GM19328 (cell line): ENCODE measurements around the gene SLX4IP.
"Not testable (repeated sequence)": the region's sequence is repeated elsewhere in the genome, so short reads cannot be mapped to it uniquely, and the experiment has no call there.

Experiments
- ATAC-seq: cut with Tn5 transposase; IDR thresholded peaks from one replicate; pipeline ENCODE4 v1.9.1; 2021; ENCODE audit warnings: mild to moderate bottlenecking, moderate library complexity; ENCODE audit not compliant: unreplicated experiment

The SLX4IP gene

DNA sequence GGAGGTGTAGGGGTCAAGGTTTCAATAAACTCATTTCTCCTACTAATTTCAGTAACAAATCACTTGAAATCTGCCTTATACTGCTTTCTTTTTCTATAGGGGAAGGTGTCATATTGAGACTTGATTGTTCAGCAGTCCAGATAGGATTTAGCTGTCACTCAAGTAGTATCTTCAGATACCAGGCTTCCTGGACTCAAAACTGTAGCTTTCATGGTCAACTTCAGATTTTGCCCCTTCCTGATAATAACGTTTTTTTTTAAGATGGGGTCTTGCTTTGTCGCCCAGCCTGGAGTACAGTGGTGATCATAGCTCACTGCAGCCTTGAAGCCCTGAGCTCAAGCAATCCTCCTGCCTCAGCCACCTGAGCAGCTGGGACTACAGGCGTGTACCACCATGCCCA, 160.9 kb downstream of the SLX4IP start:
- ATAC-seq = no peak

DNA sequence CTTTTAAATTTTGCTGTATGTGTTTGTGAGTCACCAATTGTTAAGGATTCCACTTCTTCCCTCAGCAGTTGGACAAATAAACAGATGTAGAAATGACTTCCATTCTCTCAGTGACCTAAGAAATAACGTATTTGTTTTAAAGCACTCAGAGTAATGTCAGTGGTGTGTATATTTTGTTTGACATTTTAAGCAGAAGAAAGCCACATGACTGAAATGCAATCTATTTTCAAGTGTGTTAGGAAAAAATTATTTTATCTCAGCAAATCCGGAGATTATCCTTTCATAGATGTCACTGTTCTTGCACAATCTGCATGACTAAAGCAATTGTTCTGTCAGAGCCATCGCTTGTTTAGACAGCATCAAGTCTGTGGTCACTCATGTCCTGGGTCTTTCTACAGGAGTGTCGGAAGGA, 161.6 kb downstream of the SLX4IP start:
- ATAC-seq = no peak

DNA sequence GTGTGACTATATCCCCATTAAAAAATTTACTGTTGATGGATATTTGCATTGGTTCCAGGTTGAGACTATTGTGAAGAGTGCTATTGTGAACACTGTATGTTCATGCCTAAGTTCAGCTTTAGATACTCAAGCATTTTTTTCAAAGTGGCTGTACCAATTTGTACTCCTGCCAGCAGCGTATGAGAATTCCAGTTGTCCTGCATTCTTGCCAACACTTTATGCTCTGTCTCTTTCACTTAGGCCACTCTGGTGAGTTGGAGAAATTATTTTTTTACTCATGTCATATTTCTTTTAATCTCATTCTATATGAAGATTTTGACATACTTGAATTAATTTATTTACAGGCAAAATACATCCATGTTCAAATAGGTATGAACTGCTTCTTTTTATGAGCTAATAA, 162.5 kb downstream of the SLX4IP start:
- no peak for ATAC-seq

DNA sequence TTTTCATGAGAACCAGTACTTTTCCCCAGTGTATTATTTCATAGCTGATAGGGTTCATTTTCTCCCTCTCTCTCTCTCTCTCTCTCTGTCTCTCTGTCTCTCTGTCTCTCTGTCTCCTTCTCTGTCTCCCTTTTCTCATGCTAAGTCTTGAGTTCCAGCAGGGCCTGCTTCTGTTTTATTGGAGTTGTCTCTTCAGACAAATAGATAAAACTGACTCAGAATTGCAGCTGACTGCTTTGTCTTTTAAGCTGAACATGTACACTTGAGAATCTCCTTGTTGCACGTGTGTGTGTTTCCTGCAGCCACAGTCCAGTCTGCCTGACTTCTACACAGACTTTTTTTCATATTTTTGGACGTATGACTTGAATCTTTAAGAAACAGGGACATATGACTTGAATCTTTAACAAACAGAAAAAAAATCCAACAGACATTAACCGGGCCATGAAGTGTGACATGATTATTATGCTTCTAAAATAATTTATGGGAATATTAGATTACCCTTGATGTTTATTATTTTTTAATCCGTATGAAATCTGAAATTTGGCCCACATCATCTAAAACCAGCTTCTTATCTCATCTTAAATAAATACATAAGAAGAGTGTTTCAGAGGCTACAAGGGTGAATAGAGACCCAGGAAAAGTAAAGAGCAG, 167.2 kb downstream of the SLX4IP start:
- no peak for ATAC-seq

DNA sequence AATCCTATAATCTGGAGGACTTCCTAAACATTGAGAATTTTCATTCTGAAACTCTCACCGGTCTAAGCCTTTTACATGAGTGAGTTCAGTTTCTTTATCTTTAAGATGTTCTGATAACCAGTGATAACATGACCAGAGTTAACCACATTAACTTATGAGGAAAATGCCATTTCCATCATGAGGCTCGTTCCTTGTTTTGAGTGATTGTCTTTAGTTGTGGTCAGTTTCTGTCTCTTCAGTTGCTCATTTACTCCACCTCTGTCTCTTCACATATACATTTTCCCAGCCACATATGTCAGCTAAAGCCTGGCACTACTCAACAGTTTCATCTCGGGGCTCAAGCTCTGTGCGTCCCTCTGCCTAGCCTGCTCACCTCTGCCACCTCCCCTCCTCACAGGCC, 168.3 kb downstream of the SLX4IP start:
- ATAC-seq = no peak

DNA sequence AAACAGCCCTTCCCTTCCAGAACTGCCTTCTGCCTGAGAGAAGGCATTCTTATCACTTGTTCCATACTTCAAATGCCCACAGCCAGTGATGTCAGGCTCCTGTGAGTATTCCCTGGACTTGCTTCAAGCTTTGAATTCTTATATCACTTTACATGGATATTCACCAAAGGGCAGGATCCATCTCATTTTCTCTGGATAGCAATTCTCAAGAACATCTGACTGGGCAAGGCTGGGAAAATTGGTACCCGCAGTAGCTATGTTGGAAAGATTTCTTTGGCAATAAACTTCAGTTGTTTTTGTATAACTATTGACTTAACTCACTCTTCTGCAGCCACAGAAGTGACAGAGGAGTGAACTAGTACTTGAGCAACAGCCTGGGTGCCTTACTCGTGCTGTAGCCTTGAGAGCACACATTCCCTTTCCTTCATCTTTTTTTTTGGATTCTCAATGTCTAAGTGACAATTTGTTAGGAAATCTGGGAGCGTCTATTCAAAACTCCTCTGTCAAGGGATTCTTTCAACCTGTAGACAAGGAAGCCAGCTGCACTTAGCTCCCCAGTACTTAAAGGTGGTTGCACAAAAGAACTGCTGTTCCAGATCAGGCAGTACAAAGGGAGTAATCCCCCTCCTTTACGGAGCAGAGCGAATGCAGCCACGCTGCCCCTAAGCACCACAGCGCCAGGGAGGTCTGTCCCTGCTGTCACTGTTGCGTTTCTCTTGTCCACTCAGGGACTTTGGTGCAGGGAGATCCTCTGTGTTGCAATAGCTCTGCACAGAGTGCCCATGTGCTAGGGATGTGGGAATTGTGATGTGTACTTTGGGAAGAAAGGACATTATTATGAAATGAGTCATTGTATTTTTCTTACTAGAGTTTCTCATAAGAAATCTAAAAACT, 169.1 kb downstream of the SLX4IP start:
- ATAC-seq = no peak

DNA sequence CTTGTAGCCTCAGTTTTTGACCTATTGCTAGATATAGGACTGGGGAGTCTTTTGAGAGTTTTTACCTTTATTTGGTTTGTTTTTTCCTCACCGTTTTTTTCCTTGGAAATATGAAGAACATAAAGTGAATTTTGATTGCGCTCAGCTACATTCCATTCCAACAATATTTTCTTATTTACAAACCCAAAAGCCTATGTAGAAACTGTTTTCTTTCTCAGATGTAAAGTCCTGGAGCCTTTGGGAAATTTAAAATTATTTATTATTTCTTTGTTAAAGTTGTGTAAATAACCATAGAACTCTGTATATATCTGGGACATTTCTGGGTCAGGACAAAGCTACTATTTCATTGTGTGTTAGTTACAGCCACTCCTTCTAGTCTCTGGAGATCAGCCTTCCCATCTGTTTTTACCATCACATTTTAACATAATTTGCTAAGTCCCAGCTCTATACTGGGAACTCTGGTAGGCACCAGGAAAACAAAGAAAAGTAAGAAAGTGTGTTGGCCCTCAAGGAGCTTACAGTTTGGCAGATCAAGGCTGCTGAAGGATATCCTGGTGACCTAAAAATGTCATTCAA, 169.8 kb downstream of the SLX4IP start:
- no peak for ATAC-seq

DNA sequence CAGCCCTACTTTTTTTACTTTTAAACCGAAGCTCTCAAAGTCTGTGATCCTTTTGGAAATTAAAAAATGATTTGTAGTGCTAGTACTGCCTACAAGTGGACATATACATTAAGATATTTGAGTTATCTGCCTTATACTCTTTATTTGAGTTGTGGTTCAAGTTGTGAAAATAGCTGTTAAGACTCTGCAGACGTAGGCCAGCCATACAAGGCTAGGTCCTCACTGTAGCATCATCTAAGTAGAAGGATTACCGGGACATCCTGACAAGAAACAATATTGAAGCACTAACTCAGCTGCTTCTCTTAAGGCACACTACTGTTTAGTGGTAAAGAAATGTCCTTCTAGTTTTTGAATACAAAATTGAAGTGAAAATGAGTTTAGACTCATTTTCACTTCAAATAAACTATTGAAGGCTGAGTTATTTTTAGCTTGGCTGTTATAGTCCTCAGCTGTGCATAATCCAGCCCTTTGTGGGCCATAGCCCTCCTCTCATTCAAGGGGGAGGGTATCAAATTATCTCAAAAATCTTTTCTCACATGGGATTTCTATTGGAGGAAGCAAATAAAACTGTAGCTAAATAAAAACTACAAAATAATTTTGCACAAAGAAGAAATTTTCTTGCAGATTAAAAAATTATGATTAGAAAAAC, 170.6 kb downstream of the SLX4IP start:
- no peak for ATAC-seq

DNA sequence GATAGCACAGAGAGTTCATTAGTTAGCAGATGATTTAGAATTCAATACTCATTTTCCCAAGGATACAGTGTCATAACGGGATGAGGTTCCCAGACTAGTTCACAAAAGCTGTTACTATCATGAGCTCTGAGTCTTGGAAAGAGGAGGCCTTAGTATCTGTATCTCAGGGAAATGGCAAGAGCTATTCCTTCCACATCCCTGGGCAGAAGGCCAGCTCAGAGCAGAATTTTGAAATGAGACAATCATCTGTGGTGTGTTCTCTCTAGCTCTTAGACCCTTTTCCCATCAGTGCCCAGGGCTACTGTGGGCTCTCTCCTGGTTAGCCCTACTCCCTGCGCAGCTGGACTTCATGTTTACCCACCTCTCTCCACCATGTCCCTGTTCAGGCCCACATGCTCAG, 174.2 kb downstream of the SLX4IP start:
- ATAC-seq = no peak

DNA sequence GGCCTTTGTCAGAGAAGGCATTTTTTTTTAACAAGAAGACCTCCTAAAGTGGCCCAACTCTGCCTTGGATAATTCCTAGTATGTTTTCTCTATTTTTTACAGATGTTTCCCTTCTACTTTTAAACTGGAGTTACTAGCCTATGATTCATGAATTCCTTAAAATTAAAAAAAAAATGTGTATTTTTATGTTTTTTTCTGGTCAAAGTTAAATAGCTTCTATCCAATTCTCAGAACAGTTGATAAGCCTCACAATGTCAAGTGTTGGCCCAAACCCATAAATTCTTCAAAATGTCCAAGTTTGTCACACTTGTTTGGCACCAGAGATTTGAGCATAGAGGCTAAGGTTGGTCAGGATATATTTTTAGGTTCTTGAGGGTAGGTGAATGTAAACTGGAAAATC, 174.7 kb downstream of the SLX4IP start:
- ATAC-seq = no peak

DNA sequence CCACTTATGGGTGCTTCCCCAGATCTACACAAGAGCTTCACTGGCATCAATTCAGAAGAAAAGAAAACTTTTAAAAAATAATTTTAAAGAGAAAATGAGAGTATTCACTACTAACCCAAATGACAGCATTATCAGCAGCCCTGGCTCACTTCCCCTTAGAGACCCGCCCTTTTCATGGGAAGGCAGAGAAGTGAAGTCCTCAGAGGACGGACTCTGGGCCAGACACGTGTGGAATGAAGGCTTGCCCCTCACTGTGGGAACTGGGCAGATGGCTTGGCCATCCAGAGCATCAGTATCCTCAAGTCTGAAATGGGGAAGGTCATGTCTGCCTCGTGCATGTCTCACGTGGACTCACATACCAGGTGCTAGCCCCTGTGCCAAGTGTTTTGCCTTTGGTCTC, 175.1 kb downstream of the SLX4IP start:
- no peak for ATAC-seq

DNA sequence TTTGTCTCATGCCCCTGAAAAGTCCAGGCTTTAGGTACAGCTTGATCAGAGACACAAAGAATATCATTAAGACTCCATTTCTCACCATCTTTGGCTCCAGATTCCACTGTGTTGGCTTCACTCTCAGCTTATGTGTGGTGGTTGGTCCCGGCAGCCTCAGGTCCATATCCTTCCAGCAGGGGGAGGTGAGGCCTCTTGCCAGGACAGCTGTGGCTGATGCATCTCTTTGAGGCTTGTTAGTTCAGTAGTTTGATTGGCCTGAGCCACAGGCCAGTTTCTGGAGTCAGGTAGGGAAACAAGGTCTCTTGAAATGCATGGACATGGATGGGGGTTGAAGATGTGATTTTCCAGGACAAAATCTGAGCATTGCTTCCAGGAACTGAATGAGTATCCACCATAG, 176.3 kb downstream of the SLX4IP start:
- no peak for ATAC-seq

DNA sequence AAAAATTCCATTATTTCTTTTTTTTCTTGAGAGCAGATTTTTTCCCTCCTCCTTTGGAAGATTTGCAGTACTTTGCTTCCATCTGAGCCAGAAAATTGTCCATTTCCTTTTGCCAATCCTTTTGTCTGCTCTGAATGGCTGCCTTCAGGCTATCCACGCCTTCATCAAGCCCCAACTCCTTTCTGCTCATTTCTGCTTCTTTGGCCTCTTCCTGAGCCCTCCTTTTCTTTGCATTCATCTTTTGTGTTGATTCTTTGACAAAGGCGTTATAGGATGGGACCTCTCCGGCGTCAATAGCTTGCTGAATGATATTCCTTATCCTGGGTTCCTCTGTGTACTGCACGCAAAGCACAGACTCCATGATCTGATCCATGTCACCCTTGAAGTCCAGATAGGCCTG, 178.3 kb downstream of the SLX4IP start:
- not testable (repeated sequence) for ATAC-seq

DNA sequence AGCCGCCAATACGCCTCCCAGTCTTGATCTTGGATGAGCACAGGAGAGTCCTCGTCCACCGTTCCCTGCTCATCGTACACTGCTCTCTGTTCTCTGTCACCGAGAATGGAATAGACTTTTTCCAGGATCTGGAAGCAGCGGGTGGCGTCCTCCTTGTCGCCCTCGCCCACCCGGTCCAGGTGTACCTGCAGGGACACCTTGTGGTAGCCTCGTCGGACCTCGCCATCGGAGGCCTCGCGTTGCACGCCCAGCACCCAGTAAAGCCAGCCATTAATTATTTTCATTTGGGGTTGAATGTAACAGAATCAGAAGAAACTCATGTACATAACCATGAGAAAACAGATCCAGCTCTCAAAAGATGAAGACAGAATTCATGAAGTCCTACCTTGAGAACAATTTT, 178.8 kb downstream of the SLX4IP start:
- no peak for ATAC-seq

DNA sequence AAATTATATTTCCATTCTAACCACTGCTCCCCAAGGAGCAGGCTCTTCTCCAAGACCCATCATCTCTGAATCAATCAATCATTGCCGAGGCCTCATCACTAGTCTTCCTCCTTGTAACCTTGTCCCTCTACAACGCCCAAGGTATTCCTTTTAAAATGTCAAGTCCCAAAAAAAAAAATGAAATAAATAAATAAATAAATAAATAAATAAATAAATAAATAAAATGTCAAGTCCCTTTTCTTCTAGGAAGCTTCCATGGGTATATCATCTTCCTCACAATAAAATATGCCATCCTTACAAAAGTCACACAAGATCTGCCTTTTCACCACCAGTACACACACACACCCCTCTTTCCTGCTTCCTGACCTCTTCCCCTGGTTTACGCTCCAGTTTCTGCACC, 181.1 kb downstream of the SLX4IP start:
- no peak for ATAC-seq

DNA sequence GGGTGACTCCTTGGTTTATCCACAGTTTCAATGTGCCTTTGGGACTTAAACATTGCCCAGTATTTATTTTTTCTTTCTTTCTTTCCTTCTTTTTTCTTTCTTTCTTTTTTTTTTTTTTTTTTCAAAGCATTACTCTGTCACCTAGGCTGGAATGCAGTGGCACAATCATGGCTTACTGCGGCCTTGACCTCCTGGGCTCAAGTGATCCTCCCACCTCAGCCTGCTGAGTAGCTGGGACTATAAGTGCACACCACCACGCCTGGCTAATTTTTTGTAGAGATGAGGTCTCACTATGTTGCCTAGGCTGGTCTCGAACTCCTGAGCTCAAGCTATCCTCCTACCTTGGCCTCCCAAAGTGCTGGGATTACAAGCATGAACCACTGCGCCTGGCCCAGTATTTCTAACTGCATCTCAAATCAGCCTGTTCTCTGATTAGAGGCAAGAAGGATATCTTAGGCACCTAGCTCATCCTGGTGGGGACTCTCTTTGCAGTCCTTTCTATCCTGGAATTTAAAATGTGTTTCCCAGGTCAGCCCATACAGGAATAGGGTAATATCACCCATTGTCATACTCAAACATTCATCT, 182.5 kb downstream of the SLX4IP start:
- not testable (repeated sequence) for ATAC-seq

DNA sequence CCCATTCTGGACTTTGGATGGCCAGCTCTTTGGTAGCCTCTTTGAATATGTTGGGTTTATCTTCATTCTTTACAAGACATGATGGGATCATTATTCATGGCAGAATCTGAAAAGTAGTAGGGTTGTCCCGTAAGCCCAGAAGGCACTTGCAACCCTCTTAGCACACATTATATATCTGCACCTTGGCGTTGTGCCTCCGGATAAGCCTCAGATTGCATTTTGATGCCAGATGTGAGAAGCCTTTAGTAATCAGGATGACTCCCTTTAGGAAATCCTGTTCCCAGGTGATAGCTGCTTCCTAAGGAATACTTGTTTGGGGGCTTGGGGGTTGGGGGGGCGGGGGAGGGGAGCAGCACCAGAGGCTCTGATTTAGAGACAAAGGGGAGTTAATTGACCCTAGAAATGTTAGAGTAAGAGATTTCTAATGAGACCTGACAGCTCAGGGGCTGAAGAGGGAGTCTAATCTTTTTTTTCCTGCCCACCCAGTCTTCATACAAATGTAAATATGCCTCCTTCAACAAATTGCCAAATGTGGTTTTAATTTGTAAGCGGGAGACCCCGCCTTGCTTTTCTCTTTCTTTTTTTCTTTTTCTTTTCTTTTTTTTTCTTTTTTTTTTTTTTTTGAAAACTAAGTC, 183.6 kb downstream of the SLX4IP start:
- ATAC-seq = no peak

DNA sequence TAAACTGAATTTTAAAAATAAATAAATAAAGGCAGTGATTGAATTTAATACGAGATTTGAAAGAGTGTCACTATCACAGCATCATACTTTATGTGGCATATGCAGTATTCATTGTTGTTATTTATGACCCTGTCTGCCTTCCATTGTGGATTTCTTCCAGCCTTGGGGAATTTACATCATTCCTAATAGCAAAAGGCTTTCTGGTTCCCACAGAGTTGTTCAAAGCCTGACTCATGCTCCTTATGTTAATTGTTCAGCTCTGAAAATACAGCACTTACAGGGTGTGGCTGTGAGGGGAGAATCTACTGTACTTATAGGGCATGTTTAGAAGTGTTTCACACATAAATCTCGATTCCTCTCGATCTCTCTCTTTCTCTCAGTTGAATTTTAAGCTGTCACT, 184.3 kb downstream of the SLX4IP start:
- ATAC-seq = no peak

DNA sequence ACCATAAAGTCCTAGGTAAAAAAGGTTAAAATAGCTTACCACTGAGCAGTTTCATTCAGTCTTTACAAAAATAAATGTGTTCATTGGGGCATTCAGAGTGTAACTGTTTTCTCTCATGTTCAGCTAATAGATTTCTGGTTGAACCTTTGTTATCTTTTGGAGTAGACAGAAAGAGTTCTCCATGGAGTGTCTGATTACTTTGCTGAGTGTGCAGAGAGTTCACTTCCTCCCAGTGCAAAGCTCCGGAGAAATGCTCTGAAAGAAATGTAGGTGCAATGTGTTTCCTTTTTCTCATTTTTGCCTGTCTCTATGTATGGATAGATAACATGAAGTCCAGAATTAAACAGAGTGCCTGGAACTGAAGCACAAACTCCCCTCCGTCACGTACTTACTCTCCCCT, 186.0 kb downstream of the SLX4IP start:
- no peak for ATAC-seq

DNA sequence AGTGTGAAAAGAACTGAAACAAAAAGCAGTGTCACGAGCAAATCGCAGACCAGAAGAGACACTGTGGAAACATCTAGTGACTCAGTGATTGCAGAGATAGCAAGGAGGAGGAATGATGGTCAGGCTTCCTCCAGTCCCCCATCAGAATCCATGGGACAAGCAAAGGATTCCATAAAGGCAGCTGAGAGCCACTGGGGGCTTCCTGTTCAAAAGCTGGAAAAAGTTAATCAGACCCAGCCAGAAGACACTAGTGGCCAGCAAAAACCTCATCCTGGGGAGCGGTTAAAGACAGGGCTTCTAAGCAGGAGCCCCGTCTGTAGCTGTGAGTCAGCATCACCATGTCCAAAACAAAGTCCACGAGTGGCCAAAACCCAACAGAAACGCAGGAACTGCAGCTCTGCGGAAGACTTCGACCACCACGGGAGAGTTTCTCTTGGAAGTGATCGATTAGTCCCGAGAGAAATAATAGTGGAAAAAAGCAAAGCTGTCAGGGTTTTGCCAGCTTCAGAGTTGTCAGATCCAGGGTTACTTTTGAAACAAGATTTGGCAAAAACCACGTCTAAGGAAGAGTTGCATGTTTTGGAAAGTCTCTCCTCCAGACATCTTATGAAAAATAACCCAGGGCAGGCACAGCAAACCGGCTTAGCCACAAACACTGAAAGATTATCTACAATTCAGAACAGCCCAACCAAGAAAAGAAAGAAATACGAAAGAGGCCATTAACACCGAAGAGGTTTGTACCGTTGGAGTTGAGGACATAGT, 187.7 kb downstream of the SLX4IP start:
- no peak for ATAC-seq
